GM18951 (cell line): Measurements from ENCODE around the gene PRR5L.
A peak's percentile ranks its signal among the peaks of the same experiment; 100 is the strongest.

Source experiments
- POLR2A ChIP-seq: IDR thresholded peaks from 4 replicates; pipeline ENCODE4 v1.6.1; 2011; ENCODE audit warnings: mild to moderate bottlenecking; ENCODE audit not compliant: insufficient read length, insufficient read depth; ENCODE audit errors: extremely low read depth
- in situ Hi-C: fragments of 300-500 bp; cut with MboI; formaldehyde crosslinking; loops from one replicate; pipeline ENCODE4 v1.12.0; 2022; ENCODE audit warnings: low sequenced_read_pairs, mixed read lengths, inconsistent platforms; ENCODE audit not compliant: unreplicated experiment

Gene PRR5L

GRCh38 chr11:36289226-36289852 is 6.7 kb upstream of the PRR5L start, which contains the start of gene COMMD9:
Gene COMMD9, minus strand, starts transcription at chr11:36289424. Its CDS starts 12 bp downstream, at chr11:36289412.
- peak; percentile 67 for TF ChIP-seq POLR2A
- in situ Hi-C loops = no loop called here

- no peak for TF ChIP-seq POLR2A
- in situ Hi-C loops = loop anchor here (10.0 kb wide), 1 partner anchor 202 kb away; no protein-coding TSS in a partner anchor
Observed at GRCh38 chr11:36292311-36292722, 3.8 kb upstream of the PRR5L start.

GRCh38 chr11:36296884-36297543 is 926 bp downstream of the PRR5L start:
- in situ Hi-C loops = loop anchor here (10.0 kb wide), 1 partner anchor 198 kb away; no protein-coding TSS in a partner anchor

GRCh38 chr11:36300650-36301049 is 4.6 kb downstream of the PRR5L start:
- in situ Hi-C loops = no loop called here
- no peak for TF ChIP-seq POLR2A

More at GRCh38 chr11:36296884-36297543, 926 bp downstream of the PRR5L start:
- TF ChIP-seq POLR2A = no peak

- in situ Hi-C loops = no loop called here
- TF ChIP-seq POLR2A = no peak
Observed at GRCh38 chr11:36304351-36304750, 8.3 kb downstream of the PRR5L start.

GRCh38 chr11:36305047-36305446 is 9.0 kb downstream of the PRR5L start:
- in situ Hi-C loops = no loop called here

GRCh38 chr11:36306888-36307287 is 10.8 kb downstream of the PRR5L start:
- in situ Hi-C loops = no loop called here
- no peak for TF ChIP-seq POLR2A

More at GRCh38 chr11:36305047-36305446, 9.0 kb downstream of the PRR5L start:
- no peak for TF ChIP-seq POLR2A

- TF ChIP-seq POLR2A = no peak
- in situ Hi-C loops = no loop called here
Observed at GRCh38 chr11:36308577-36308976, 12.5 kb downstream of the PRR5L start.

GRCh38 chr11:36309779-36310178 is 13.7 kb downstream of the PRR5L start:
- in situ Hi-C loops = no loop called here
- TF ChIP-seq POLR2A = no peak

GRCh38 chr11:36311926-36312595 is 16.0 kb downstream of the PRR5L start:
- TF ChIP-seq POLR2A = no peak
- in situ Hi-C loops = no loop called here

GRCh38 chr11:36312611-36313472 is 16.8 kb downstream of the PRR5L start:
- no peak for TF ChIP-seq POLR2A
- in situ Hi-C loops = no loop called here

GRCh38 chr11:36313750-36314433 is 17.8 kb downstream of the PRR5L start:
- in situ Hi-C loops = no loop called here
- TF ChIP-seq POLR2A = no peak
